Thoracic aorta (tissue), 2 donors: ENCODE data around the gene LGI4. TPM values are rescaled to one million over a fixed set of nuclear protein-coding genes. Genes with fewer than 3 reads are reported as not detected.

Experiments used
- ATAC-seq: fragments of 150-250 bp; one replicate; pipeline ENCODE4 v1.8.0; 2017; ENCODE audit warnings: low read depth; ENCODE audit not compliant: insufficient number of reproducible peaks, low FRiP score
- DNase-seq: peaks from one replicate; pipeline ENCODE4 v3.0.0-alpha.2; 2020; ENCODE audit warnings: low spot score
- H3K27ac ChIP-seq, 2 donors: fragments of 200-600 bp; sonication (generic); 1 replicate in 1 of 2; 2 replicates in 1 of 2; pipeline ENCODE4 v1.5.1; 2016; ENCODE audit warnings: mild to moderate bottlenecking in 2 of 2, moderate library complexity in 2 of 2
- H3K27me3 ChIP-seq: fragments of 200-600 bp; sonication (generic); replicated peaks from 2 replicates; pipeline ENCODE4 v1.6.0; 2016; ENCODE audit warnings: mild to moderate bottlenecking; ENCODE audit not compliant: insufficient read depth
- H3K36me3 ChIP-seq: fragments of 200-600 bp; sonication (generic); one replicate; pipeline ENCODE4 v1.5.1; 2016
- H3K4me1 ChIP-seq, 2 donors: fragments of 200-600 bp; sonication (generic); 1 replicate in 1 of 2; 2 replicates in 1 of 2; pipeline versions ENCODE4 v1.5.1 to v1.6.0; 2016; ENCODE audit warnings: low read depth in 2 of 2, mild to moderate bottlenecking in 1 of 2; ENCODE audit not compliant: control insufficient read depth in 1 of 2
- H3K4me3 ChIP-seq: fragments of 200-600 bp; sonication (generic); 2 replicates; pipeline ENCODE4 v1.5.1; 2016; ENCODE audit warnings: mild to moderate bottlenecking
- H3K9me3 ChIP-seq: fragments of 200-600 bp; sonication (generic); 2 replicates; pipeline ENCODE4 v1.5.1; 2016
- total RNA-seq, 2 donors: library from RNA; depleted of rRNA; stranded (reverse); fragments of >200 nt; gene quantifications; one replicate each; pipeline versions ENCODE4 v1.1.0 to v1.2.3, GENCODE V29; 2016
- TF ChIP-seq, protein P1 (sequence below): fragments of 200-600 bp; sonication (generic); IDR thresholded peaks from one replicate; pipeline ENCODE4 v1.5.1; 2019; ENCODE audit warnings: antibody characterized with exemption

The LGI4 gene
- total RNA-seq, 2 donors from 2014 or later, result 7.9 to 17.4 TPM

DNA sequence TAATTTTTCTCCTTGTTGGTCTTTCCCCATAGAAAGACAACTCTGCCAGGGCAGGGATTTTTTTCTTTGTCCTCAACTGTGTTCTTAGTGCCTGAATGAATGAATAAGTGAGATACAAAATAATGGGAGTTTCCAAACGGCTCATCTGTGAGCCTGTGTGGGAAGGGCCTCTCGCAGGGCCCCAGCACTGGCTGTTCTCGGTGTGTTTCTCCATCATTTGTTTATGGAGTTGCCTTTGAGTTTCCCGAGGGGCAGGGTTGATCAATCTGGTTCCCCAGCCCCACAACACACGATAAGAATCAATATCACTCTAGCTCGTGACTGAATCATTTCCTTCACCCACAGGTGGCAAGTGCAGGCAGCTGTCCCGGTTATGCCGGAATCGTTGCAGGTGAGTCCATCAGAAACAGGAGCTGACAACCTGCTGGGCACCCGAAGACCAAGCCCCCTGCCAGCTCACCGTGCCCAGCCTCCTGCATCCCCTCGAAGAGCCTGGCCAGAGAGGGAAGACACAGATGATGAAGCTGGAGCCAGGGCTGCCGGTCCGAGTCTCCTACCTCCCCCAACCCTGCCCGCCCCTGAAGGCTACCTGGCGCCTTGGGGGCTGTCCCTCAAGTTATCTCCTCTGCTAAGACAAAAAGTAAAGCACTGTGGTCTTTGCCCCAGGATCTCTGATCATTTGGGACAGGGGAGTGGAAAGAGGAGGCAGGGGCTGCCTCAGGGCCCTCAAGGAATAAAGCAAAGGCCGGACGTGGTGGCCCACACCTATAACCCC lies 34.5 kb upstream of the LGI4 start:
- peaks cover 13% of the 10 kb centered on the region for H3K36me3 ChIP-seq
- DNase-seq (no peak), ATAC-seq (no peak)
- H3K27ac ChIP-seq, result no peak overlapping the region
- no peaks in the 10 kb centered on the region for H3K27me3 ChIP-seq
- TF ChIP-seq, protein P1, sequence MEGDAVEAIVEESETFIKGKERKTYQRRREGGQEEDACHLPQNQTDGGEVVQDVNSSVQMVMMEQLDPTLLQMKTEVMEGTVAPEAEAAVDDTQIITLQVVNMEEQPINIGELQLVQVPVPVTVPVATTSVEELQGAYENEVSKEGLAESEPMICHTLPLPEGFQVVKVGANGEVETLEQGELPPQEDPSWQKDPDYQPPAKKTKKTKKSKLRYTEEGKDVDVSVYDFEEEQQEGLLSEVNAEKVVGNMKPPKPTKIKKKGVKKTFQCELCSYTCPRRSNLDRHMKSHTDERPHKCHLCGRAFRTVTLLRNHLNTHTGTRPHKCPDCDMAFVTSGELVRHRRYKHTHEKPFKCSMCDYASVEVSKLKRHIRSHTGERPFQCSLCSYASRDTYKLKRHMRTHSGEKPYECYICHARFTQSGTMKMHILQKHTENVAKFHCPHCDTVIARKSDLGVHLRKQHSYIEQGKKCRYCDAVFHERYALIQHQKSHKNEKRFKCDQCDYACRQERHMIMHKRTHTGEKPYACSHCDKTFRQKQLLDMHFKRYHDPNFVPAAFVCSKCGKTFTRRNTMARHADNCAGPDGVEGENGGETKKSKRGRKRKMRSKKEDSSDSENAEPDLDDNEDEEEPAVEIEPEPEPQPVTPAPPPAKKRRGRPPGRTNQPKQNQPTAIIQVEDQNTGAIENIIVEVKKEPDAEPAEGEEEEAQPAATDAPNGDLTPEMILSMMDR, result no peak
- H3K4me1 ChIP-seq, result no peaks in the 10 kb centered on the region
- no peak overlapping the region for H3K4me3 ChIP-seq
- peaks cover 9% of the 10 kb centered on the region for H3K9me3 ChIP-seq

DNA sequence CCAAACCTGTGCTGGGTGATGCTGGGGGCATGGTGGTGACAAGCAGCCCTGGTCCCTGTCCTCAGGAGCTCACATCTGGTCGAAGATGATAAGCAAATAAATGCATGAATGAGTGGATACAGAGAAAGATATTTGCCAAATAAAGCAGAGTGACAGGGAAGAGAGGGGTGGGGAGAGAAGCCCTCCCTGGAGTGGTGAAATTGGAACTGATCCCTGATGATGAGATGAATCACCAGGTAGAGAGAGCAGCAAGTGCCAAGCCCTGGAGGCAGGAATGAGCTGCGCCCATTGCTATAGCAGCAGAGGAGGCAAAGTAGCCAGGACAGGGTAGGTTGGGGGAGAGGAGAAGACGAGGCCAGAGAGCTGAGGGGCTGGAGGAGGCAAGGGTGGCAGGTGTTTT lies 33.3 kb upstream of the LGI4 start:
- Histone ChIP-seq H3K9me3 (peaks cover 14% of the 10 kb centered on the region), H3K27me3 (no peaks in the 10 kb centered on the region), H3K4me3 (no peak overlapping the region), H3K4me1 (no peaks in the 10 kb centered on the region), H3K27ac (no peak overlapping the region), H3K36me3 (peaks cover 20% of the 10 kb centered on the region)
- DNase-seq (no peak), ATAC-seq (no peak)
- TF ChIP-seq, protein P1, result no peak

DNA sequence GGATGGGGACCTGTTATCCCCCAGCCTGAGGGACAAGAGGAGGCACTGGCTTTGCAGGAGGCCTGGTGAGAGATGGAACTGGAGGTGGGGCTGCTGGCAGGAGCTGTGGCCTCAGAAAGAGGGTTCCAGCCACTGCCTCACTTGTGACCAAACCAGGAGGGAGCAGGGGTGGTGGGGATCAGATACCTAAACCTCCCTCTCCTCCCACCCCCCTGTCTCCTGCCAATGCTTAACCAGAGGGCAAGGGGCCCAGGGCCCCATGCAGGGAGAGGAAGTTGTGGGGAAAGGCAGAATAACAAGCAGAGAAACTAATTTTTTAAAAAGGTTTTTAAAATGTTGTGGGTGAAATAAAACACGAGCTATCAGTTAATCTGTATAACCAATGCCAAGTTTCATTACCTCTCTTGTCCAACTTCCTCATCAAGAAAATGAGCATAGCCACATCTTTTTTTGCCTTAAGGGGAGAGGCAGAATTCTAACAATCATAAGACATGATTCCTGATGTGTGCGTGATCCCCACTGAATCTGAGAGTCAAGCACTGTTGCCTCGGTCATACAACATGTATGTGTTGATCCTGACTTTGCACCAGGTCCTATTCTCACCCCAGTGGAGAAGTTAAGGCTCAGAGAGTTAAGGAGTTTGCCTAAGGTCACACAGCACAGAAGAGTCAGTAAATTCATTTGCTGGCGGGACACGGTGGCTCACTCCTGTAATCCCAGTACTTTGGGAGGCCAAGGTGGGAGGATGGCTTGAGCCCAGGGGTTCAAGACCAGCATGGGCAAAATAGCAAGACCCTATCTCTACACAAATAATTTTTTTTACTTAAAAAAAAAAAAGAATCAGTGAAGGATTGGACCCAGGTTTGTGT lies 32.6 kb upstream of the LGI4 start:
- H3K9me3 ChIP-seq, result peaks cover 14% of the 10 kb centered on the region
- H3K4me3 ChIP-seq, result no peak overlapping the region
- no peaks in the 10 kb centered on the region for H3K27me3 ChIP-seq
- TF ChIP-seq, protein P1, result no peak
- ATAC-seq, result no peak
- H3K4me1 ChIP-seq, result no peaks in the 10 kb centered on the region
- H3K27ac ChIP-seq, result no peak overlapping the region
- no peak for DNase-seq
- peaks cover 20% of the 10 kb centered on the region for H3K36me3 ChIP-seq

DNA sequence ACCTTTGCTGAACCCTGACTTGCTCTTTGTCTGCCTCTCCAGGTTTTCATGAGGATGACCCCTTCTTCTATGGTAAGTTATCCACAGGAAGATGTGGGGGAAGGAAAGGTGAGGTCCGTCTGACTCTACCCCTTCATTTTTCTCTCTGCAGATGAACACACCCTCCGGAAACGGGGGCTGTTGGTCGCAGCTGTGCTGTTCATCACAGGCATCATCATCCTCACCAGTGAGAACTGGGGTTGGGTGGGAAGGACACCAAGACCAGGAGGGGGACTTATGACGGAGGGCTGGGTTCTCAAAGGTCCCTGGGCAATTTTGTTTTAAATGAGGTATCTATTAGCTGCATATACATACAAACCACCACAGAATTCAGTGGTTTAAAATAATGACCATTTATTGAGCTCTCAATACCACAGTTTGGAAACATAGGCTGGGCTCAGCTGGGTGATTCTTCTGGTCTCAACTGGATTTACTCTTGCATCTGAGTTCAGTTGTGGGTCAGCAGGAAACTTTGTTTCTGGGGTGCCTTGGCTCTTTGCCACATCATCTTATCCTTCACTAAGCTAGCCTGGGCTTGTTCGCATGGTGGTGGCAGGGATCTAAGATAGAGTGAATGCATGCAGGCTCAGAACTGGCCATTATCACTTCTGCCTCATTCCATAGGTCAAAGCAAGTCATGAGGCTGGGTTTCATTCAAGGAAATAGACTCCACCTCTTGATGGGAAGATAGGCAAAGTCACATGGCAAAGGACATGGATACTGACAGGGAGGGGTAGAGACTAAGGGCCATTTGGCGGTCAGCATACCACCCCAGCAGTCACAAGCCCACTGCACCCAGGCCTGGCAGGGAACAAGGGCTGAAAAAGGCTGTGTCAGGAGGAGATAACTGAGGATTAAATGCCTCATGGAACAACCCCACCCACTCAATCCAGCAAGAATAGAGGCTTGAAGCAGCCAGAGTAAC lies 31.5 kb upstream of the LGI4 start:
- DNase-seq (no peak), ATAC-seq (no peak)
- H3K4me1 ChIP-seq, result no peaks in the 10 kb centered on the region
- H3K36me3 ChIP-seq, result peaks cover 20% of the 10 kb centered on the region
- no peaks in the 10 kb centered on the region for H3K27me3 ChIP-seq
- peaks cover 14% of the 10 kb centered on the region for H3K9me3 ChIP-seq
- no peak overlapping the region for H3K27ac ChIP-seq
- TF ChIP-seq, protein P1, result no peak
- no peak overlapping the region for H3K4me3 ChIP-seq
